NT2/D1 (cell line): ENCODE data around the gene RAB1B.
"Not testable (repeated sequence)": the region's sequence is repeated elsewhere in the genome, so short reads cannot be mapped to it uniquely, and the experiment has no call there.

Source experiments
- DNase-seq: peaks from one replicate; pipeline ENCODE4 v3.0.0-alpha.2; 2011; ENCODE audit warnings: low read depth, low spot score
- H3K27me3 ChIP-seq: 2 replicates; pipeline ENCODE4 v1.6.0; 2011; ENCODE audit warnings: mild to moderate bottlenecking; ENCODE audit not compliant: insufficient read length, insufficient read depth
- H3K36me3 ChIP-seq: 2 replicates; pipeline ENCODE4 v1.6.1; 2011; ENCODE audit warnings: mild to moderate bottlenecking, low read length, mixed read lengths; ENCODE audit not compliant: insufficient read depth, insufficient read length
- H3K4me1 ChIP-seq: 2 replicates; pipeline ENCODE4 v1.5.1; 2011; ENCODE audit not compliant: insufficient read depth, insufficient read length
- H3K4me3 ChIP-seq: 2 replicates; pipeline ENCODE4 v1.5.1; 2011; ENCODE audit warnings: low read depth; ENCODE audit not compliant: insufficient read length
- H3K9ac ChIP-seq: 2 replicates; pipeline ENCODE4 v1.6.0; 2011; ENCODE audit warnings: low read depth; ENCODE audit not compliant: insufficient read length
- H3K9me3 ChIP-seq: 2 replicates; pipeline ENCODE4 v1.5.1; 2011; ENCODE audit warnings: mild to moderate bottlenecking, low read length; ENCODE audit not compliant: insufficient read depth
- SUZ12 ChIP-seq: IDR thresholded peaks from 2 replicates; pipeline ENCODE4 v1.6.1; 2011; ENCODE audit not compliant: insufficient read length, insufficient read depth; ENCODE audit errors: extremely low read depth
- YY1 ChIP-seq: IDR thresholded peaks from 2 replicates; pipeline ENCODE4 v1.6.1; 2011; ENCODE audit not compliant: insufficient read length, insufficient read depth
- ZNF274 ChIP-seq: IDR thresholded peaks from 2 replicates; pipeline ENCODE4 v1.6.1; 2011; ENCODE audit warnings: mild to moderate bottlenecking, low read depth, low read length

Gene RAB1B

GRCh38 chr11:66275984-66276612 is 7.7 kb downstream of the RAB1B start:
- no peaks in the 10 kb centered on the region for H3K27me3 ChIP-seq
- peaks cover 50% of the 10 kb centered on the region for H3K36me3 ChIP-seq

GRCh38 chr11:66276619-66277018 is 8.2 kb downstream of the RAB1B start:
- H3K9me3 ChIP-seq, DNase-seq, H3K9ac ChIP-seq, H3K4me3 ChIP-seq, H3K27me3 ChIP-seq: not testable (repeated sequence)
- peaks cover 15% of the 10 kb centered on the region for H3K4me1 ChIP-seq
- peaks cover 52% of the 10 kb centered on the region for H3K36me3 ChIP-seq

More at GRCh38 chr11:66275984-66276612, 7.7 kb downstream of the RAB1B start:
- no peak for TF ChIP-seq ZNF274
- no peak for TF ChIP-seq YY1
- TF ChIP-seq SUZ12: no peak
- no peak overlapping the region for H3K4me3 ChIP-seq
- no peak for DNase-seq
- no peaks in the 10 kb centered on the region for H3K9me3 ChIP-seq
- H3K9ac ChIP-seq: no peak overlapping the region
- peaks cover 10% of the 10 kb centered on the region for H3K4me1 ChIP-seq

- peaks cover 19% of the 10 kb centered on the region for H3K4me1 ChIP-seq
- not testable (repeated sequence) for DNase-seq, H3K4me3 ChIP-seq, H3K9ac ChIP-seq, H3K27me3 ChIP-seq, H3K9me3 ChIP-seq
- peaks cover 50% of the 10 kb centered on the region for H3K36me3 ChIP-seq
Measured at GRCh38 chr11:66277064-66277463, 8.6 kb downstream of the RAB1B start.

GRCh38 chr11:66277471-66278362 is 9.3 kb downstream of the RAB1B start, which contains the start of gene CNIH2:
CNIH2 (plus strand) TSS chr11:66278175; CDS start chr11:66278457, 282 bp downstream.
- TF ChIP-seq ZNF274 (no peak), SUZ12 (no peak), YY1 (no peak)
- Histone ChIP-seq H3K36me3 (peaks cover 44% of the 10 kb centered on the region), H3K9me3 (no peaks in the 10 kb centered on the region), H3K9ac (peak within 1 kb of the TSS; percentile 67), H3K27me3 (no peaks in the 10 kb centered on the region), H3K4me3 (peak within 1 kb of the TSS; percentile 46), H3K4me1 (peaks cover 20% of the 10 kb centered on the region)
- no peak for DNase-seq

- H3K9ac ChIP-seq: peak overlapping the region; percentile 67
- no peaks in the 10 kb centered on the region for H3K9me3 ChIP-seq
- TF ChIP-seq YY1: no peak
- no peak for TF ChIP-seq SUZ12
- no peak for TF ChIP-seq ZNF274
- DNase-seq: no peak
- peak overlapping the region; percentile 46 for H3K4me3 ChIP-seq
- H3K27me3 ChIP-seq: no peaks in the 10 kb centered on the region
- peaks cover 39% of the 10 kb centered on the region for H3K36me3 ChIP-seq
- peaks cover 26% of the 10 kb centered on the region for H3K4me1 ChIP-seq
Measured at GRCh38 chr11:66278363-66279091, 10.1 kb downstream of the RAB1B start.

- Histone ChIP-seq H3K27me3 (no peaks in the 10 kb centered on the region), H3K4me1 (peaks cover 27% of the 10 kb centered on the region), H3K36me3 (peaks cover 36% of the 10 kb centered on the region), H3K9me3 (no peaks in the 10 kb centered on the region), H3K9ac (peak overlapping the region; percentile 21), H3K4me3 (peak overlapping the region; percentile 8)
- TF ChIP-seq ZNF274 (no peak), YY1 (no peak), SUZ12 (no peak)
- no peak for DNase-seq
Measured at GRCh38 chr11:66279092-66279734, 10.8 kb downstream of the RAB1B start.
